B cell (primary cell): ENCODE results near the gene GRM8. TPM values are rescaled to one million over a fixed set of nuclear protein-coding genes. Genes with fewer than 3 reads are reported as not detected.

Experiments
- ATAC-seq: fragments of 200-7000 bp; cut with Tn5 transposase; one replicate; pipeline ENCODE4 v1.10.0; 2021; ENCODE audit warnings: low read depth, mild to moderate bottlenecking, moderate number of reproducible peaks, moderate library complexity
- CTCF ChIA-PET: fragments of 350-600 bp; sonication (Branson Sonifier 250); formaldehyde crosslinking; loops from one replicate; lab custom pipeline; 2021; ENCODE audit warnings: antibody characterized with exemption, inconsistent platforms; lab: Charles Lee
- POLR2A ChIA-PET: fragments of 350-600 bp; sonication (Branson Sonifier 250); formaldehyde crosslinking; loops from one replicate; lab custom pipeline; 2021; ENCODE audit warnings: antibody characterized with exemption; lab: Charles Lee
- DNase-seq: peaks from one replicate; pipeline ENCODE4 v3.0.0; 2013
- H2AFZ ChIP-seq: 2 replicates; pipeline ENCODE4 v1.6.1; 2012; ENCODE audit warnings: mild to moderate bottlenecking, low read depth, low read length; ENCODE audit not compliant: insufficient read depth, poor library complexity, severe bottlenecking
- H3K27ac ChIP-seq, 2 donors: 1 replicate in 1 of 2; 2 replicates in 1 of 2; pipeline ENCODE4 v1.5.1; 2012 to 2013; ENCODE audit warnings: low read length in 2 of 2, mild to moderate bottlenecking in 2 of 2, moderate library complexity in 1 of 2
- H3K27me3 ChIP-seq, 4 experiments: fragments of 200-600 bp in 1 of 4; sonication (generic) in 1 of 4; replicated peaks in 1 of 4; 1 replicate in 2 of 4; 2 replicates in 2 of 4; pipeline versions ENCODE4 v1.6.1 to v1.7.0; 2013 to 2016; ENCODE audit warnings: low read length in 3 of 4, mild to moderate bottlenecking in 2 of 4, mixed read lengths in 1 of 4, moderate library complexity in 1 of 4; ENCODE audit not compliant: insufficient read depth in 4 of 4, control insufficient read depth in 3 of 4; ENCODE audit errors: control extremely low read depth in 1 of 4
- H3K36me3 ChIP-seq, 2 experiments: replicated peaks in 1 of 2; 1 replicate in 1 of 2; 2 replicates in 1 of 2; pipeline versions ENCODE4 v1.6.1 to v1.7.1; 2013; ENCODE audit warnings: low read length in 1 of 2; ENCODE audit not compliant: insufficient read depth in 2 of 2, control insufficient read depth in 1 of 2; ENCODE audit errors: control extremely low read depth in 1 of 2, extremely low read depth in 1 of 2
- H3K4me1 ChIP-seq, 2 donors: fragments of 200-600 bp in 1 of 2; sonication (generic) in 1 of 2; 1 replicate in 1 of 2; 2 replicates in 1 of 2; pipeline versions ENCODE4 v1.5.1 to v1.6.1; 2013 to 2017; ENCODE audit warnings: low read length in 2 of 2; ENCODE audit not compliant: control insufficient read depth in 2 of 2, insufficient read depth in 2 of 2
- H3K4me2 ChIP-seq: replicated peaks from 2 replicates; pipeline ENCODE3; 2012; ENCODE audit warnings: mild to moderate bottlenecking, low read depth, low read length; ENCODE audit not compliant: poor library complexity, severe bottlenecking
- H3K4me3 ChIP-seq, 5 experiments: fragments of 200-600 bp in 1 of 5; sonication (generic) in 1 of 5; 1 replicate in 3 of 5; 2 replicates in 2 of 5; pipeline versions ENCODE4 v1.5.1 to v1.7.0; 2011 to 2016; ENCODE audit warnings: low read length in 4 of 5, mild to moderate bottlenecking in 4 of 5, low read depth in 2 of 5, control low read depth in 1 of 5, moderate library complexity in 1 of 5; ENCODE audit not compliant: insufficient read depth in 1 of 5; ENCODE audit errors: control extremely low read depth in 1 of 5, extremely low read depth in 1 of 5
- H3K79me2 ChIP-seq: fragments of 200-600 bp; sonication (generic); one replicate; pipeline ENCODE4 v1.6.0; 2016; ENCODE audit warnings: low read length; ENCODE audit not compliant: control insufficient read depth, insufficient read depth
- H3K9ac ChIP-seq: fragments of 200-600 bp; sonication (generic); 2 replicates; pipeline ENCODE4 v1.6.1; 2017; ENCODE audit warnings: mild to moderate bottlenecking, low read length, moderate library complexity
- H3K9me3 ChIP-seq, 3 donors: one replicate each; pipeline versions ENCODE4 v1.6.1 to v1.7.1; 2013; ENCODE audit warnings: low read length in 2 of 3; ENCODE audit not compliant: control insufficient read depth in 2 of 3, insufficient read depth in 1 of 3; ENCODE audit errors: control extremely low read depth in 1 of 3
- H4K20me1 ChIP-seq: 2 replicates; pipeline ENCODE4 v1.6.0; 2012; ENCODE audit warnings: mild to moderate bottlenecking, low read length; ENCODE audit not compliant: insufficient read depth, control insufficient read depth, poor library complexity, severe bottlenecking
- H3K27ac Mint-ChIP-seq: one replicate; pipeline ENCODE4 v1.8.0; 2021; ENCODE audit warnings: mixed read lengths
- H3K27me3 Mint-ChIP-seq: one replicate; pipeline ENCODE4 v1.8.0; 2021; ENCODE audit warnings: mixed read lengths
- H3K4me1 Mint-ChIP-seq: one replicate; pipeline ENCODE4 v1.8.0; 2021; ENCODE audit warnings: mixed read lengths
- H3K4me3 Mint-ChIP-seq: one replicate; pipeline ENCODE4 v1.8.0; 2021; ENCODE audit warnings: mixed read lengths
- H3K9me3 Mint-ChIP-seq: one replicate; pipeline ENCODE4 v1.8.0; 2022; ENCODE audit warnings: mixed read lengths; ENCODE audit not compliant: insufficient read depth
- EZH2 ChIP-seq: IDR thresholded peaks from 2 replicates; pipeline ENCODE4 v1.6.1; 2012; ENCODE audit warnings: borderline replicate concordance, low read depth, mild to moderate bottlenecking, moderate library complexity, low read length; ENCODE audit not compliant: insufficient read depth, poor library complexity, severe bottlenecking
- WGBS: methylation state at CpG from one replicate; pipeline ENCODE4 v1.1.5; 2013; ENCODE audit warnings: missing lambda C conversion rate; ENCODE audit not compliant: insufficient coverage; 5-methylcytosine and 5-hydroxymethylcytosine counted together
- intact Hi-C: fragments of 100-400 bp; cut with micrococcal nuclease; formaldehyde crosslinking; loops from one replicate; pipeline ENCODE4 v1.10.0; 2022
- polyA plus RNA-seq: library from polyadenylated mRNA; depleted of rRNA; stranded (reverse); fragments of >200 nt; gene quantifications from 2 replicates; pipeline ENCODE4 v1.2.3, GENCODE V29; 2012
- total RNA-seq, 2 donors: library from RNA; stranded (reverse); fragments of 120-200 nt in 1 of 2; gene quantifications; 1 replicate in 1 of 2; 2 replicates in 1 of 2; pipeline versions ENCODE4 v1.2.3 to v1.2.4, GENCODE V29; 2013 to 2022
- TF ChIP-seq, protein P1 (sequence below): fragments of 200-600 bp; IDR thresholded peaks from one replicate; pipeline ENCODE4 v1.8.0; 2022; ENCODE audit warnings: antibody characterized with exemption, mild to moderate bottlenecking

The GRM8 gene
- total and polyA plus RNA-seq, 2 donors (not counting 1 experiment from before 2014, with no cell fraction given) = not detected

DNA sequence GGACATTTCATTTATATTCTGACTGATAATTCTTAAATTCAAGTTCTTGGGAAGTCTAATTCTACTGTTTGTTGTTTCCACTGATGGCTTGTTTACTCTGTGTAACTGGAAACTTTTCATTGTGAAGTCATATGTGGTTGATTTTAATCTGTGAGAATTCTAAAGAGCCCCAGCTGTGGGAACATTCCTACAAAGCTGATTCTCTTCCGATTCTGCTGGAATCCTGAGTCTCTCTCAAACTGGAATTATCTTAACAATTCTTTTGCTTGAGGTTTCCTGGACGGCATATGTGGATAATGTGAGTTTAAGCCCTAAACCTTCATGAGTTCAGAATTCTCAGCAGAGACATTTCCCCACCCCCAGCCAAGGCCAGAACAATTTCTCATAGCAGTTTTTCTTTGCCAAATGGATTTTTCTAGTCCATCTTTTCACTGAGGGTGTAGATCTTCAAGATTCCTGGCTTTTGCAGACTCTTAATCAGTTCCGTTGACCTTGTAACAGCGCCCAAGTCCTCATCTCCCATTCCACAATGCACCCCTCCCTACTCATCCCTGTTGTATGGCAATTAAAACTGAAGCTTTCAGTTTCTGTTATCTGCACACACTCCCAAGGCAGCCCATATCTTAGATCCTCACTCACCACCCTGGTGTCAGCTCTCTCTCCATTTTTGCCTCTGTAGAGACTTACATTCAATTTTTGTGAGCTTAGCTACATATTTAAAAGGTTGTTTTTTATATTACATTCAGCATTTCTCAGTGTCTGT, 37.6 kb downstream of the GRM8 start:
- no peak overlapping the region for H3K4me3 ChIP-seq
- ATAC-seq (no peak), DNase-seq (no peak)
- H3K79me2 ChIP-seq = no peaks in the 10 kb centered on the region
- Mint-ChIP-seq H3K27ac (no peak overlapping the region), H3K4me3 (no peak overlapping the region), H3K9me3 (no peaks in the 10 kb centered on the region), H3K4me1 (no peaks in the 10 kb centered on the region), H3K27me3 (peaks cover 21% of the 10 kb centered on the region)
- intact Hi-C loops = no loop called here
- H2AFZ ChIP-seq = no peak overlapping the region
- H3K27ac ChIP-seq = no peak overlapping the region
- H3K36me3 ChIP-seq = no peaks in the 10 kb centered on the region
- CTCF ChIA-PET = no interaction called here
- H4K20me1 ChIP-seq = no peaks in the 10 kb centered on the region
- H3K27me3 ChIP-seq = peaks cover 0 to 3% (median 0%) of the 10 kb centered on the region in 4 experiments
- 100% methylated on average over 2 of the region's 4 CpGs for WGBS
- TF ChIP-seq EZH2 = no peak
- POLR2A ChIA-PET = no interaction called here
- H3K4me2 ChIP-seq = no peak overlapping the region
- no peaks in the 10 kb centered on the region for H3K4me1 ChIP-seq
- H3K9ac ChIP-seq = no peak overlapping the region
- H3K9me3 ChIP-seq = no peaks in the 10 kb centered on the region

DNA sequence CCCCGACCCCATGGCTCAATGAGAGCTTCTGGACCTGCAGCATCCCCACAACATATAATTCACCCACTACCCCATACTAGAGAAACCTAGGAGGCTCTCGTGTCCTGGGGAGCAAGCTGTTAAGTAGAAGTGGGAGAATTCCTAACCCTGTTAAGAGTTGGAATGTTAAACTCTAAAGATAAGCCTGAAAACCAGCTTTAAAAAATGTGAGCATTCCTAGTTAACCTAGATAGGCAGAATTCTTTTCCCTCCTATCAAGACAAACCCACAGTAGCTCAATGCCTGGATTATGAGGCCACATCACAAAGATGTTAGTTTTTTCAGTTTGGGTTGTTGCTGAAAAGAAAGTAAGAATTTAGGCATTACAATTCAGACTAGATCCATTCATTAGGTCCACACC, 42.9 kb downstream of the GRM8 start:
- H3K4me1 Mint-ChIP-seq = no peaks in the 10 kb centered on the region
- DNase-seq (no peak), ATAC-seq (no peak)
- no peaks in the 10 kb centered on the region for H4K20me1 ChIP-seq
- ChIA-PET POLR2A (no interaction called here), CTCF (no interaction called here)
- TF ChIP-seq EZH2 = no peak
- TF ChIP-seq, protein P1, sequence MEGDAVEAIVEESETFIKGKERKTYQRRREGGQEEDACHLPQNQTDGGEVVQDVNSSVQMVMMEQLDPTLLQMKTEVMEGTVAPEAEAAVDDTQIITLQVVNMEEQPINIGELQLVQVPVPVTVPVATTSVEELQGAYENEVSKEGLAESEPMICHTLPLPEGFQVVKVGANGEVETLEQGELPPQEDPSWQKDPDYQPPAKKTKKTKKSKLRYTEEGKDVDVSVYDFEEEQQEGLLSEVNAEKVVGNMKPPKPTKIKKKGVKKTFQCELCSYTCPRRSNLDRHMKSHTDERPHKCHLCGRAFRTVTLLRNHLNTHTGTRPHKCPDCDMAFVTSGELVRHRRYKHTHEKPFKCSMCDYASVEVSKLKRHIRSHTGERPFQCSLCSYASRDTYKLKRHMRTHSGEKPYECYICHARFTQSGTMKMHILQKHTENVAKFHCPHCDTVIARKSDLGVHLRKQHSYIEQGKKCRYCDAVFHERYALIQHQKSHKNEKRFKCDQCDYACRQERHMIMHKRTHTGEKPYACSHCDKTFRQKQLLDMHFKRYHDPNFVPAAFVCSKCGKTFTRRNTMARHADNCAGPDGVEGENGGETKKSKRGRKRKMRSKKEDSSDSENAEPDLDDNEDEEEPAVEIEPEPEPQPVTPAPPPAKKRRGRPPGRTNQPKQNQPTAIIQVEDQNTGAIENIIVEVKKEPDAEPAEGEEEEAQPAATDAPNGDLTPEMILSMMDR = no peak
- intact Hi-C loops = no loop called here
- no peak overlapping the region for H3K4me2 ChIP-seq
- WGBS = no CpG with 5 or more reads among the region's 2 CpGs
- no peaks in the 10 kb centered on the region for H3K79me2 ChIP-seq
- no peak overlapping the region for H3K9ac ChIP-seq
- no peak overlapping the region for H2AFZ ChIP-seq
- no peaks in the 10 kb centered on the region for H3K36me3 ChIP-seq
- H3K27ac ChIP-seq = no peak overlapping the region
- H3K4me3 Mint-ChIP-seq = no peak overlapping the region
- H3K4me3 ChIP-seq = no peak overlapping the region
- H3K27ac Mint-ChIP-seq = no peak overlapping the region
- no peaks in the 10 kb centered on the region for H3K4me1 ChIP-seq
- H3K9me3 Mint-ChIP-seq = no peaks in the 10 kb centered on the region
- H3K9me3 ChIP-seq = no peaks in the 10 kb centered on the region
- peaks cover 43% of the 10 kb centered on the region for H3K27me3 Mint-ChIP-seq
- peaks cover 0 to 4% (median 0%) of the 10 kb centered on the region in 4 experiments for H3K27me3 ChIP-seq
